NCI-H2196 (cell line): ENCODE measurements around the gene DGKB.
"Not testable (repeated sequence)": the region's sequence is repeated elsewhere in the genome, so short reads cannot be mapped to it uniquely, and the experiment has no call there.

Source experiments
- DNase-seq: peaks from one replicate; lab custom pipeline; 2025; ENCODE audit not compliant: unreplicated experiment; lab: John Stamatoyannopoulos, UW

The DGKB gene

GRCh38 chr7:14309432-14309831 lies 593.1 kb downstream of the DGKB start:
- DNase-seq: no peak

- DNase-seq: no peak
Measured at GRCh38 chr7:14305233-14305866, 597.2 kb downstream of the DGKB start.

DNA sequence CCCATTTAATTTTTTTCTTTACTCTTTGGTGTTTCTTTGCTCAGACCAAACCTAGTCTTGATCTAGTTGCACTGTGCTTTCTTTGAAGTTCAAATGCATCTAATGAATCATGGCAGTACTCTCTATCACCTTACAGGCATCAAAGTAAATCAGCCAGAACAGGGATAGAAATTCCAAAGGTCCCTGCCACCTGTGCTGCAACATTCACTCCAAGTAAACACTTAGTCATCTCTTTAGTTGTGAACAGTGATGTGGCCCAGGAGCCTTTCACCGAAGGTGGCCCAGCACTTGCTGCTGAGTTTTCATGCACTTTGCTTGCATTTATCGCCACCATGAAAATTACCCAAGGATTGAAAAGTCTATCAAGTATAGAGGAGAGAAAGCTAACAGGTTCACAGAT lies 599.0 kb downstream of the DGKB start:
- DNase-seq: no peak

DNA sequence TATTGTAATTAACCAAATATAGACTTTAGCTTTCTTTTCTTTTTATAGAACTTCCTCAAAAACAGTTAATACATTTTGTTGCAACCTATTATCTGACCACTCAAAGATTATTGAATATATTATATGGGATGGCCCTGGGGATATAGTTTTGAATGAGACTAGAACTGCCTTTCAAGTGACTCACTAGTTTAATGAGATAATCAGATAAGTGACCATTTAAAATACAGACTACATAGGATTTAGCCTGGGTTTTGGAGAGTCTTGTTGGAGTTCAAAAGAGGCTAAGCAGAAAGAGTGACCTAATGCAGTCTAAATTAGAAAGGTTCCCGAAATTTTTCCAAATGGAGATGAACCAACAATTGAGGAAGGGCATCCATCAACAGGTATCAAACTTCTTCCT lies 607.9 kb downstream of the DGKB start:
- no peak for DNase-seq

DNA sequence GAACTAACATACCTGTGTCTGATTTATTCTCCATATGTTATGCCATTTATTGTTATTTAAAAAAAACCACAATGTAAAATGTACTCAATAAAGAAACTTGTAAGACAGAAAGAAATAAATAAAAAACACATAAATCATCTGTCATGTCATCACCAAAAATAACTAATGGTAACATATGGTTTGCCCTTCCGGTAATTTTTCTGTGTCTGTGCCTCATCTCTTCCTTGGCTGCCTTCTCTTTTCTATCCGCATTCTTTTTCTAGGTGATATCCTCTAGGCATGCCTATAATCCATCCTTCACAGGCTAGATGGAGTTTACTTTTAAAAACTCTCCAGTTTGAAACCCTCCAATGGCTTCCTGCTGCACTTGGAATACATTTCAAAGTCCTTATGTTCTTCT lies 609.1 kb downstream of the DGKB start:
- DNase-seq: no peak

GRCh38 chr7:14292737-14293136 lies 609.8 kb downstream of the DGKB start:
- no peak for DNase-seq

- no peak for DNase-seq
Measured at GRCh38 chr7:14289957-14290356, 612.6 kb downstream of the DGKB start.

DNA sequence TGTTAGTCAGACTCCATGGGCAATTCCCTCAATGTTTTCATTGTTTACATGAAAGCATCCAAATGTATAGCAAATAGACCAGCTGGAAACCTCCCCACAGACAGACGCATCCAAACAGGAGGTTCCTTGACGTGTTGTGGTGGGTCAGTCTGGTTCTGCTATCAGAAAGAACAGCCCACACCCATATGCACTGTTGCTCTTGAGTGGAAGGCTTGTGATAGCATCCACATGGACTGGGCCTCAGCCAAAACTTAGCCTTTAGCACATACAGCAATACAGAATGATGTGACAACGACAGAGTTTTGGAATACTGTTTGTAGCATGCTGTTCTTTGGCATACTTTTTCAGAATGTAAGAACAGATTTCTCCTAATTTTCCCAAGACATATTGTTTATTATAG lies 613.9 kb downstream of the DGKB start:
- DNase-seq: no peak

- DNase-seq: no peak
Measured at GRCh38 chr7:14287398-14287797, 615.2 kb downstream of the DGKB start.

GRCh38 chr7:14286036-14286435 lies 616.5 kb downstream of the DGKB start:
- DNase-seq: no peak

DNA sequence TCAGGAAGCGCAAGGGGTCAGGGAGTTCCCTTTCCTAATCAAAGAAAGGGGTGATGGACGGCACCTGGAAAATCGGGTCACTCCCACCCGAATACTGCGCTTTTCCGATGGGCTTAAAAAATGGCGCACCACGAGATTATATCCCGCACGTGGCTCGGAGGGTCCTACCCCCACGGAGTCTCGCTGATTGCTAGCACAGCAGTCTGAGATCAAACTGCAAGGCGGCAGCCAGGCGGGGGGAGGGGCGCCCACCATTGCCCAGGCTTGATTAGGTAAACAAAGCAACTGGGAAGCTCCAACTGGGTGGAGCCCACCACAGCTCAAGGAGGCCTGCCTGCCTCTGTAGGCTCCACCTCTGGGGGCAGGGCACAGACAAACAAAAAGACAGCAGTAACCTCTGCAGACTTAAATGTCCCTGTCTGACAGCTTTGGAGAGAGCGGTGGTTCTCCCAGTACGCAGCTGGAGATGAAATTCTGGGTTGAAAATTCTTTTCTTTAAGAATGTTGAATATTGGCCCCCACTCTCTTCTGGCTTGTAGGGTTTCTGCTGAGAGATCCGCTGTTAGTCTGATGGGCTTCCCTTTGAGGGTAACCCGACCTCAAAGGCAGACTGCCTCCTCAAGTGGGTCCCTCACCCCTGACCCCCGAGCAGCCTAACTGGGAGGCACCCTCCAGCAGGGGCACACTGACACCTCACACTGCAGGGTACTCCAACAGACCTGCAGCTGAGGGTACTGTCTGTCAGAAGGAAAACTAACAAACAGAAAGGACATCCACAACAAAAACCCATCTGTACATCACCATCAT lies 623.3 kb downstream of the DGKB start:
- not testable (repeated sequence) for DNase-seq

GRCh38 chr7:14275356-14275755 lies 627.2 kb downstream of the DGKB start:
- no peak for DNase-seq

- DNase-seq: no peak
Measured at GRCh38 chr7:14271441-14271840, 631.1 kb downstream of the DGKB start.

- DNase-seq: no peak
Measured at GRCh38 chr7:14270099-14270498, 632.5 kb downstream of the DGKB start.

GRCh38 chr7:14260011-14260410 lies 642.5 kb downstream of the DGKB start:
- DNase-seq: no peak

DNA sequence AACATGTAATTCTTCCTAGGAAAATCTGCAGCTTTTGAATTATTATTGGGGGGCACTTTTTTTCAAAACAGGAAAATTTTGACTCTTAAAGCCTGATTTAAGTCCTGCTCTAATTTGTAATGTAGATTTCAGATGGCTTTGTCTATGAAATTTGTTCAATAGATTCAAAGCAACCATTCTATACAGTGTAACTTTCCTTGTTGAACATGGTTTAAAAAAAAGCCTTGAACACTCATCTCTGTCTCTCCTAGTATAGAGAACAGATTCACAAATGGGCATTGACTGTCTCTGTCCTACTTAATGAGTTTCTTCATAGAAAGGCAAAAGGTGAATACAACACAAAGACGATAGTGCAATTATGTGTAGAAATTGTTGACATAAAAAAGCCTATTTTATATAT lies 643.7 kb downstream of the DGKB start:
- no peak for DNase-seq

GRCh38 chr7:14258441-14258840 lies 644.1 kb downstream of the DGKB start:
- no peak for DNase-seq

GRCh38 chr7:14252458-14252857 lies 650.1 kb downstream of the DGKB start:
- no peak for DNase-seq

DNA sequence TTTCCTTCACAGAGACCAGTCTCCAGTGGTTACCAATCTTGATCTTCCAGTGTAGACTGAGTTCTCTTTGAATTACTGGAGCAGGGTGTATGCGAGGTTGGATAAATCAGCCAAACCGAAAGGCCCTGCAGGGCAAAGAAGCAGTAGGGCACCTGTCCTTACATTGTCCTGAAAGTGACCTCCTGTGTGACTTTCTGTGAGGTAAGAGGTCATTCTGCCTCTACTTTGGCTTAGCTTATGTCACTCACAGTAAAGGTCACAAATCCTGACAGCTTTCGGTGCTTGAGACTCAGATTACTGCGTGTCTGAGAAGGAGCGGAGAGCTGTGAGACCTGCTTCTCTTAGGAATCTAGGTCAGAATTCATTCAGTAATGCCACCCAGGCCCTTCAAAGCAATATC lies 660.4 kb downstream of the DGKB start:
- no peak for DNase-seq

GRCh38 chr7:14236834-14237233 lies 665.7 kb downstream of the DGKB start:
- no peak for DNase-seq

DNA sequence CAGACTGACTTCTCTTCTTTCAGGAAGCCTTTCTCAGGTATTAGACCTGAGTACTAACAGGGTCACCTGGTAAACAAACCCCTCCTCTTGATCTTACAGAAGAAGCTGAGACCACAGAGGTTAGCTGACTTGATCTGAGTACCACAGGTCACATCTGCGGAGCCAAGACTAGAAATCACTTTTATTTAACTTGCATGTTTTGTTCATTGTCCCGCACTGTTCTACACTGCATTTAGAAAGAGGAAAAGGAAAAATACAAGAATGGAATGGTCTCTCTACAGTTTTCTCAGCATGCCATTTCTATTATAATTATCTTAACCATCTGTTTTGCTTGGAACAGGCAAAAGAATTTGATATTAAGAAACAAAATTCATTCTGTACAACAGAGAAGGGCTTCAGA lies 667.5 kb downstream of the DGKB start:
- no peak for DNase-seq

DNA sequence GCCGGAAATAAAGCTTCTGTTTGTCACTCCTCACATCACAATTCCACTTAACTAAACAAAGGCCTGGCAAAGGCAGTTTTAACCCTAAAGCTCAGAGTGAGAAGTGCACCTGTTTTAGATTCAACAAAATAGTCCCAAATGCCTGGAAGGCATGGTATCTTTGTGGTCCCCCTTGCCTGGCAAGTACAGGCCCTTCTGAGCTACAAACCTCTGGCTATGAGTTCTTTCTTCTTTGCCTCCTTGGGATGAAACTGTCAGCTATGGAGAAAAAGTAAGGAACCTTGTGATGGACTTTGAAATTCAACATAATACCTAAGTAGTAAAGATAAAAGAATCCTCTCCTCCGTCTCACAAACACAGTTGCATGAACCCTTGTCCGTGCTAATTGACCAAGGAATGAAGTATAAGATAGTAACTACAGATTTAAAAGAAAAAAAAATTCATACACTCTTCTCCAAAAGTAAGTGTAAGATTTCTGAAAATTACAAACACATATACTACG lies 668.6 kb downstream of the DGKB start:
- no peak for DNase-seq
